ENCODE data around the gene MT1A.

- TF ChIP-seq POLR2A (IDR thresholded peaks at IDR 0.05; ENCODE audit: extremely low read depth, insufficient read length) (no peak), CTCF (IDR thresholded peaks at IDR 0.05; ENCODE audit: low read depth, low read length) (no peak), MYC (IDR thresholded peaks at IDR 0.05; ENCODE audit: low read depth, low read length) (no peak)
- TF ChIP-seq, protein P1, sequence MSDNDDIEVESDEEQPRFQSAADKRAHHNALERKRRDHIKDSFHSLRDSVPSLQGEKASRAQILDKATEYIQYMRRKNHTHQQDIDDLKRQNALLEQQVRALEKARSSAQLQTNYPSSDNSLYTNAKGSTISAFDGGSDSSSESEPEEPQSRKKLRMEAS (IDR thresholded peaks at IDR 0.05; ENCODE audit: low read depth, low read length), result no peak
These were observed 24.2 kb downstream of the MT1A start for GRCh38 chr16:56662357-56663354.
